GM13976 (cell line): ENCODE measurements around the gene CRHR1.

ENCODE experiments used
- DNase-seq: peaks from one replicate; pipeline ENCODE4 v3.0.0; 2012; ENCODE audit warnings: low spot score
- in situ Hi-C: fragments of 300-500 bp; cut with MboI; formaldehyde crosslinking; loops from one replicate; pipeline ENCODE4 v1.12.0; 2022; ENCODE audit warnings: low sequenced_read_pairs, mixed read lengths, inconsistent platforms; ENCODE audit not compliant: unreplicated experiment
- TF ChIP-seq, protein P1 (sequence below): IDR thresholded peaks from 2 replicates; pipeline ENCODE4 v1.5.1; 2012; ENCODE audit warnings: borderline replicate concordance, mild to moderate bottlenecking; ENCODE audit not compliant: insufficient read depth; ENCODE audit errors: extremely low read depth, missing control alignments, control extremely low read depth

CRHR1 gene

DNA sequence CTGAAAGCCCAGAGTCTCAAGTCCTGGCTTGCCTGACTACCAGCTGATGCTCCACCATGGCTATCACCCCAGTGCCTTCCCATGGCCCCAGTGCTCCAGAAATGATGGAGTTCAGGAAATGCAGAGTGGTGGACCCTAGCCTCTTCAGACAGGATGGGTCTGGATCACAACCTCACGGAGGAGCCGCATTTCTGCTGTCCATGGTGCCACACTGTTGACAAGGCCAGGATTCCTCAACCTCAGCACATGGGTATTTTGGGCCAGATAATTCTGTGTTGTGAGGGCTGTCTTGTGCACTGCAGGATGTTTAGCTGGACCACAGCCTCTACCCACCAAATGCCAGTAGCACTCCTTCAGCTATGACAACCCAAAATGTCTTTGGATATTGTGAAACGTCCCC lies 6.7 kb upstream of the CRHR1 start:
- in situ Hi-C loops = no loop called here
- TF ChIP-seq, protein P1, sequence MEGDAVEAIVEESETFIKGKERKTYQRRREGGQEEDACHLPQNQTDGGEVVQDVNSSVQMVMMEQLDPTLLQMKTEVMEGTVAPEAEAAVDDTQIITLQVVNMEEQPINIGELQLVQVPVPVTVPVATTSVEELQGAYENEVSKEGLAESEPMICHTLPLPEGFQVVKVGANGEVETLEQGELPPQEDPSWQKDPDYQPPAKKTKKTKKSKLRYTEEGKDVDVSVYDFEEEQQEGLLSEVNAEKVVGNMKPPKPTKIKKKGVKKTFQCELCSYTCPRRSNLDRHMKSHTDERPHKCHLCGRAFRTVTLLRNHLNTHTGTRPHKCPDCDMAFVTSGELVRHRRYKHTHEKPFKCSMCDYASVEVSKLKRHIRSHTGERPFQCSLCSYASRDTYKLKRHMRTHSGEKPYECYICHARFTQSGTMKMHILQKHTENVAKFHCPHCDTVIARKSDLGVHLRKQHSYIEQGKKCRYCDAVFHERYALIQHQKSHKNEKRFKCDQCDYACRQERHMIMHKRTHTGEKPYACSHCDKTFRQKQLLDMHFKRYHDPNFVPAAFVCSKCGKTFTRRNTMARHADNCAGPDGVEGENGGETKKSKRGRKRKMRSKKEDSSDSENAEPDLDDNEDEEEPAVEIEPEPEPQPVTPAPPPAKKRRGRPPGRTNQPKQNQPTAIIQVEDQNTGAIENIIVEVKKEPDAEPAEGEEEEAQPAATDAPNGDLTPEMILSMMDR = no peak
- DNase-seq = no peak

DNA sequence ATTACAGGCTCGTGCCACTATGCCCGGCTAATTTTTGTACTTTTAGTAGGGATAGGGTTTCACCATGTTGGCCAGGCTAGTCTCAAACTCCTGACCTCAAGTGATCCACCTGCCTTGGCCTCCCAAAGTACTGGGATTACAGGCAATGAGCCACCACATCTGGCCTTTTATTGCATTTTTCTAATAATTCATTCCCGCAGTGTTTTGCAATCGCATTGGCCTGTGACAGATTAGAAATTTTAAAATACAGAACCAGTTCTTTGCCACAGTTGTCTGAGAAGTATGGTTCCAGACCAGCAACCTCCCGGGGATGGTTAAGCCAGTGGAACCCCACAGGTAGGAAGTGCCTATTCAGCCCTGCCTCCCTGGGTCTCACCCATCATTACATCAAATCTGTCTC lies 3.2 kb upstream of the CRHR1 start:
- TF ChIP-seq, protein P1 = no peak
- in situ Hi-C loops = no loop called here
- no peak for DNase-seq

DNA sequence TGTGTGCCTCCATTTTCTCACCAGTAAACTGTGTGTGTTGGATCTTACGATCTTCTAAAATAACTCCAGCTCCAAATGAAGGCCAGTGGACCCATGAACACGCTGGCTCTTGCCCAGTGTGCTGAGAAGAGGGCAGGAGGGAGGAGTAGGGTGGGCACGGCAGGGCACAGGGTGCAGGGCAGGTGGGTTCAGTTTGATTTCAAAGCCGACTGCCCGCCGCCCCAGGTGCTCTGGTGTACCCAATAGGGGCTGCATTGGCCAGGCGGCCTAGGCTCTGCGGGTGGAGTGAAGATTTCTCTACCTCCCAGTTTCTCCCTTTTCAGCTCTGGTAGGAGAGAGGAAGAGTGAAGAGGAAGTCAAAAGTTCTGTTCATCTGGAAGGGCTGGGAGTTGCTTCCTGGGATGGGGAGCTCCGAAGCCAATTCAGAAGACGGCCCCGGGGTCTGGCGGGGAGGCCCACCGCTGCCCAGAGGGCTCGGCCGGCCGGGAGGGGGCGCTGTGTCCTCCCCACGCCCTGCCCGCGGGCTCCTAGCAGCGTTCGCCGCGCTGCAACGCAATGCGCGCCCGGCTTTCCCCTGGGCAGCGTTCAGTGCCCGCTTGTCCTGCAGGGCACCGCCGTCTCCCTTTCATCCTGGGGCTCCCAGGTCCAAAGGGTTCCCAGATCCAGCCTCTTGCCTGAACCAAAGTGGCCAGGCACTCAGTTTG lies 1.1 kb upstream of the CRHR1 start:
- DNase-seq = peak; percentile 71
- in situ Hi-C loops = no loop called here
- TF ChIP-seq, protein P1 = no peak

DNA sequence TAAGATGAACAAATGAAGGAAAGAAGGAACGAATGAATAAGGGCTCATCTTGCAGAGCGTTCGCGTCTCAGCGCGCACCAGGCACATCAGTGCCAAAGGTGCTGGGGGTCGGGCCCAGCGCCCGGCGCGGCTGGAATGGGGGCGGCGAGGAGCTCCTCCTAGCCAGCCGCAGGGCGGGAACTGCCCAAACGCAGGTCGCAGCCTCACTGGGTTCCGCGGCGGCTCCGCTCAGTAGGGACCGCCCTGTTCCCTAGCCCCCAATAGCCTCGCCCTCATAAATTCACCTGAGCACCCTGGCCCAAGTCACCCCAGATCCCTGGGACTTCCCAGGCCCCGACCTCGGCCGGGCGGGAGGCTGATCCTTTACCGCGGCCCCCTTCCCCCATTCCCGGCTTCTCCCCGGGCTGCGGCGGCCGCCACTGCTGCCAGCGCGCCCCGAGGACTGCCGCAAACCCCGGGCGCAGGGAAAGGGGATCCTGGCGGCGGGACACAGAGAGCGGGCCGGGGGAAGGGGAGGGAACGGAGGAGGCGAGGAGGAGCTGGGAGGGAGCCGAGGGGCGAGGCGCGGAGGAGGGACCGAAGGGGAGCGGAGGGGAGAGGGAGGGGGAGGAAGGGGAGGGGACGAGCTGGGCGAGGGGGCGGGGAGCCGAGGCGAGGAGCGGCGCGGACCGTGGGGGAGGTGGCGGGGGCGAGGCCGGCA lies 377 bp upstream of the CRHR1 start:
- in situ Hi-C loops = no loop called here
- DNase-seq = peak; percentile 50
- TF ChIP-seq, protein P1 = no peak

DNA sequence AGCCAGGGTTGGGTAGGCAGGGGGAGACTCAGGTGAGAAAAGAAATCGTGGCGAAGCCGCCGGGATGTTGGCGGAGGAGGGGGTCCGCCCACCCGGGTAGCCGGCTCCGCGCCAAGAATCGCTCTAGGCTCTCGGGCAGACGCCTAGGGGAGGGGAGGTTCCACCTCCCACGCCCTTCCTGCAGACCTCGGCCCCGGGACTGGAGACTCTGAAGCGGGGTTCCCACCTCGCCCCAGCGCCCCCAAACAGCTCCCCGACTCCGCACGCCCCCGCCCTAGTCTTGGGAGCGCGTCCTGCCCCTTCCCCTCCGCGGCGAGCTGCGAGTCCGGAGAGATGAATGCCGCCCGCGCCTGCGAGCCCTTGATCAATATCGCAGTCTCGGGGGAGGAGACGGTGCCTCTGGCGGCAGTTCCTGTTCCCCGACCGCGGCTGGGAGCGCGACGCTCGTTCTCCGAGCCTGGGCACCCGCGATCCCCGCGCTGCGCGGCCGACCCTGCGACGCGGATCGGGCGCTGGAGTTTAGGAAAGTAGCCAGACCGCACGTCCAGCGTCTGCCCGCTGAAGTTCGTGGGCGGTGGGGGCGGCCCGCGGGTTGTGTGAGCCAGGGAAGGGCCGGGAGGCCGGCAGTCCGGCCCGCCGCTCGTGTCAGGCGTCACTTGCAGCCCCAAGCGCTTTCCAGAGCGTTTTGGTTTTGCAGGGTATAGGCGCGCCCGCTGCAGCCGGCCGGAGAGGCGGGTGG lies 790 bp downstream of the CRHR1 start:
- DNase-seq = peak; percentile 78
- in situ Hi-C loops = no loop called here
- TF ChIP-seq, protein P1 = no peak

DNA sequence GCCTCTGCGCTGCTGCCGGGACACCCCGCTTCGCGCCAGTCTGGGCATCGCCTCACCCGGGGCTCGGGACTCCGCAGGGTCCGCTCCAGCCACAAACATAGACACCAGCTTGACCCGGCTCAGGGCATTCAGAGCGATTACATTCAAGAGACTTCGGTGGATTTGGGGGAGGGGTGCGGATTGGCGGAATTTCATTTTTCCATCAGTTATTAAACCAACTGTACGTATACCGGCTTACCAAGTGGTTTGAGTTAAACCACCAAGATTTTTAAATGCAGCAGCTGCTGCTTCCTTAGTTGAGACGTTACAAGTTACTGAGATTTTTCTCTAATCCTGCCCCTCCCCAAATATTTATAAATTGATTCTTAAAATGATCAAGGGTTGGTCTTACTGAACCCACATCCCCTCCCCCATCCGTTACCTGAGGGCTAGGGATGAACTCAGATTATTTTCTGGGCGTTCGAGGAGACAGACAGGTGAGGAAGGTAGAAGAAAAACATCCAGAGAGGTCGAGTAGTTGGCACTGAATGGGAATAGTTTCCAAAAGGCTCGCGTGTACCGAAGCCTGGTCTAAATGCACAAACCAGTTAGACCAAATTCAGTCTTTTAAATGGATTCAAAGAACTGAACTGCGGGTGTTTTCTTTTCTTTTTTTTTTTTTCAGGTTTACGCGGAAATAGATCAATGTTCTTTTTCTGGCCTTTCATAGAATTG lies 1.5 kb downstream of the CRHR1 start:
- in situ Hi-C loops = no loop called here
- no peak for DNase-seq
- TF ChIP-seq, protein P1 = no peak
